Measurements from ENCODE around the gene TRIAP1.

- TF ChIP-seq JUND (IDR thresholded peaks at IDR 0.05), result no peak
- TF ChIP-seq, protein P1, sequence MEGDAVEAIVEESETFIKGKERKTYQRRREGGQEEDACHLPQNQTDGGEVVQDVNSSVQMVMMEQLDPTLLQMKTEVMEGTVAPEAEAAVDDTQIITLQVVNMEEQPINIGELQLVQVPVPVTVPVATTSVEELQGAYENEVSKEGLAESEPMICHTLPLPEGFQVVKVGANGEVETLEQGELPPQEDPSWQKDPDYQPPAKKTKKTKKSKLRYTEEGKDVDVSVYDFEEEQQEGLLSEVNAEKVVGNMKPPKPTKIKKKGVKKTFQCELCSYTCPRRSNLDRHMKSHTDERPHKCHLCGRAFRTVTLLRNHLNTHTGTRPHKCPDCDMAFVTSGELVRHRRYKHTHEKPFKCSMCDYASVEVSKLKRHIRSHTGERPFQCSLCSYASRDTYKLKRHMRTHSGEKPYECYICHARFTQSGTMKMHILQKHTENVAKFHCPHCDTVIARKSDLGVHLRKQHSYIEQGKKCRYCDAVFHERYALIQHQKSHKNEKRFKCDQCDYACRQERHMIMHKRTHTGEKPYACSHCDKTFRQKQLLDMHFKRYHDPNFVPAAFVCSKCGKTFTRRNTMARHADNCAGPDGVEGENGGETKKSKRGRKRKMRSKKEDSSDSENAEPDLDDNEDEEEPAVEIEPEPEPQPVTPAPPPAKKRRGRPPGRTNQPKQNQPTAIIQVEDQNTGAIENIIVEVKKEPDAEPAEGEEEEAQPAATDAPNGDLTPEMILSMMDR (IDR thresholded peaks at IDR 0.05), result no peak
- no peak for TF ChIP-seq SMC3 (IDR thresholded peaks at IDR 0.05; ENCODE audit: low read depth, low read length)
- no peak for TF ChIP-seq NFIC (IDR thresholded peaks at IDR 0.05; ENCODE audit: borderline replicate concordance)
- TF ChIP-seq, protein P2, sequence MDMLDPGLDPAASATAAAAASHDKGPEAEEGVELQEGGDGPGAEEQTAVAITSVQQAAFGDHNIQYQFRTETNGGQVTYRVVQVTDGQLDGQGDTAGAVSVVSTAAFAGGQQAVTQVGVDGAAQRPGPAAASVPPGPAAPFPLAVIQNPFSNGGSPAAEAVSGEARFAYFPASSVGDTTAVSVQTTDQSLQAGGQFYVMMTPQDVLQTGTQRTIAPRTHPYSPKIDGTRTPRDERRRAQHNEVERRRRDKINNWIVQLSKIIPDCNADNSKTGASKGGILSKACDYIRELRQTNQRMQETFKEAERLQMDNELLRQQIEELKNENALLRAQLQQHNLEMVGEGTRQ (IDR thresholded peaks at IDR 0.05; ENCODE audit: borderline replicate concordance, low read depth, low read length), result no peak
- TF ChIP-seq, protein P3, sequence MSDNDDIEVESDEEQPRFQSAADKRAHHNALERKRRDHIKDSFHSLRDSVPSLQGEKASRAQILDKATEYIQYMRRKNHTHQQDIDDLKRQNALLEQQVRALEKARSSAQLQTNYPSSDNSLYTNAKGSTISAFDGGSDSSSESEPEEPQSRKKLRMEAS (IDR thresholded peaks at IDR 0.05; ENCODE audit: low read depth), result no peak
- no peak for TF ChIP-seq POLR2AphosphoS5 (IDR thresholded peaks at IDR 0.05; ENCODE audit: low read depth, low read length)
- TF ChIP-seq ELF1 (IDR thresholded peaks at IDR 0.05), result no peak
- no peak for TF ChIP-seq RFX5 (IDR thresholded peaks at IDR 0.05; ENCODE audit: low read length)
These were observed 39.6 kb downstream of the TRIAP1 start for GRCh38 chr12:120406553-120406952.
